Progenitor cell of endocrine pancreas (in vitro differentiated cells): ENCODE data around the gene LCOR. TPM values are rescaled to one million over a fixed set of nuclear protein-coding genes. Genes with fewer than 3 reads are reported as not detected.

Source experiments
- DNase-seq: peaks from one replicate; pipeline ENCODE4 v3.0.0; 2021; ENCODE audit warnings: low spot score; ENCODE audit not compliant: unreplicated experiment
- H3K27ac Mint-ChIP-seq: 2 replicates; pipeline ENCODE4 v1.8.0; 2021; ENCODE audit warnings: mild to moderate bottlenecking, moderate library complexity, mixed read lengths
- H3K27me3 Mint-ChIP-seq: 2 replicates; pipeline ENCODE4 v1.8.0; 2021; ENCODE audit warnings: mixed read lengths
- H3K36me3 Mint-ChIP-seq: 2 replicates; pipeline ENCODE4 v1.8.0; 2022; ENCODE audit warnings: mixed read lengths; ENCODE audit not compliant: insufficient read depth
- H3K4me1 Mint-ChIP-seq: 2 replicates; pipeline ENCODE4 v1.8.0; 2021; ENCODE audit warnings: low read depth, mixed read lengths
- H3K4me3 Mint-ChIP-seq: 2 replicates; pipeline ENCODE4 v1.8.0; 2021; ENCODE audit warnings: low read depth, mild to moderate bottlenecking, moderate library complexity, mixed read lengths
- H3K9me3 Mint-ChIP-seq: 2 replicates; pipeline ENCODE4 v1.8.0; 2021; ENCODE audit warnings: low read depth, mixed read lengths
- total RNA-seq: library from RNA; stranded (reverse); gene quantifications from 2 replicates; pipeline ENCODE4 v1.2.1, GENCODE V29; 2021
- TF ChIP-seq, protein P1 (sequence below): fragments of 200-600 bp; sonication (generic); IDR thresholded peaks from one replicate; pipeline ENCODE4 v1.5.0; 2021; ENCODE audit warnings: antibody characterized with exemption, mild to moderate bottlenecking; ENCODE audit not compliant: unreplicated experiment

Gene LCOR
- total RNA-seq, 1 donor from 2014 or later = 88.6 TPM

DNA sequence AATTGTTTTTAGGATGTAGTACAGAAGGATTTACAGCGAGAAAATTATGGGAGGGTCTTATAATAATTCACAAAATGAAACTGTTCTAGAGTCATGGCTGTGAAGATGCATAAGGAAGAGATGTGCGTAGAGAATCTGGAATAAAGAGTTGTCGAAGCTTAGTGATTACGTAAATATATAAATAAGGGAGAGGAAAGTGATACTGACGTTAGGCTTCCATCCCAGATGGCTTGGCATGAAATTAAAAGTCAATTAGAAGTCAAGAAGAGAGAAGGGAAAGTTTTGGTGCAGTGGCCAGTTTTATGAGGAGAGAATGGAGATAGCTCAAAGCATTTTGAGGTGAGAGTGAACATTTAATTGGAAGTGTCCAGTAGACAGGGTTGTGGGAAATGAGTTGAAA, 85.5 kb downstream of the LCOR start:
- H3K4me1 Mint-ChIP-seq = peaks cover 8% of the 10 kb centered on the region
- H3K9me3 Mint-ChIP-seq = peaks cover 4% of the 10 kb centered on the region
- no peak overlapping the region for H3K4me3 Mint-ChIP-seq
- peak overlapping the region; percentile 8 for H3K27ac Mint-ChIP-seq
- TF ChIP-seq, protein P1, sequence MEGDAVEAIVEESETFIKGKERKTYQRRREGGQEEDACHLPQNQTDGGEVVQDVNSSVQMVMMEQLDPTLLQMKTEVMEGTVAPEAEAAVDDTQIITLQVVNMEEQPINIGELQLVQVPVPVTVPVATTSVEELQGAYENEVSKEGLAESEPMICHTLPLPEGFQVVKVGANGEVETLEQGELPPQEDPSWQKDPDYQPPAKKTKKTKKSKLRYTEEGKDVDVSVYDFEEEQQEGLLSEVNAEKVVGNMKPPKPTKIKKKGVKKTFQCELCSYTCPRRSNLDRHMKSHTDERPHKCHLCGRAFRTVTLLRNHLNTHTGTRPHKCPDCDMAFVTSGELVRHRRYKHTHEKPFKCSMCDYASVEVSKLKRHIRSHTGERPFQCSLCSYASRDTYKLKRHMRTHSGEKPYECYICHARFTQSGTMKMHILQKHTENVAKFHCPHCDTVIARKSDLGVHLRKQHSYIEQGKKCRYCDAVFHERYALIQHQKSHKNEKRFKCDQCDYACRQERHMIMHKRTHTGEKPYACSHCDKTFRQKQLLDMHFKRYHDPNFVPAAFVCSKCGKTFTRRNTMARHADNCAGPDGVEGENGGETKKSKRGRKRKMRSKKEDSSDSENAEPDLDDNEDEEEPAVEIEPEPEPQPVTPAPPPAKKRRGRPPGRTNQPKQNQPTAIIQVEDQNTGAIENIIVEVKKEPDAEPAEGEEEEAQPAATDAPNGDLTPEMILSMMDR = no peak
- no peaks in the 10 kb centered on the region for H3K27me3 Mint-ChIP-seq
- no peak for DNase-seq
- H3K36me3 Mint-ChIP-seq = peaks cover 23% of the 10 kb centered on the region

DNA sequence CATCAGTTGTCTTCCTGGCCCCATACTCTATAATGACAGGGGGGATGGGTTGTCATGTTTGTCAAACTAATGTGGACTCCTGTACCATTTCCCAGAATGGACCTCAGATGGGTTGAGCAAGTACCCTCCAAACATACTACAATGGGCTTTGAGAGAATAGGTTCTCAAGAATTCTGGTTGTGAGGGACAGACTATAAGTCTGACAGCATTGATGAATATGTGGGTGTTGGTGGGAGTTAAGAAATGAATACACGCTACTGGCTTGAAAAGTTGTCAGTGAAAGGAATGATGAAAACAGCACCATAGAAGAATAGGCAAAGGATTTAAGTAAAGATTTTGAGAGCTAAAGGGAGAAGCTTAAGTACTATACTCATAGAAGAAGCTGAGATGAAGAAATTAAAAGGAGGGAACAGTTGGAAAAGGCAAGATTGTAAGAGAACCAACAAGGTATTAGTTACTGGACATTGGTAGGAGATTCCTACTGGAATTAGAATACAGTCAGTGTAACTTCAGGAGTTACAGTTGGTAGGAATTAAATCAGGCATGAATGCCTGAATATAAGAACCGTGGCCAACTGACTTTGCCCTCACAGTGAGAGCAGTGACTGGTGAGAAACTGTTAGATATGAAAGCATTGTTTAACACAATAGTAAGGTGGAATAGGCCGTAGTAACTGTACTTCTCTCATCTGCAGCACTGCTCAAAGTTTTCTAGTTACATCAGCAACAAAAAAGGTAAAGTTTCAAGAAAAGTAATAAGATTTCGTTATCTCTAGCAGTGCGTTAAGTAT, 86.3 kb downstream of the LCOR start:
- H3K9me3 Mint-ChIP-seq = peaks cover 4% of the 10 kb centered on the region
- H3K4me3 Mint-ChIP-seq = no peak overlapping the region
- peaks cover 10% of the 10 kb centered on the region for H3K4me1 Mint-ChIP-seq
- H3K36me3 Mint-ChIP-seq = peaks cover 19% of the 10 kb centered on the region
- H3K27ac Mint-ChIP-seq = peak overlapping the region; percentile 26
- DNase-seq = no peak
- no peaks in the 10 kb centered on the region for H3K27me3 Mint-ChIP-seq
- TF ChIP-seq, protein P1 = no peak

DNA sequence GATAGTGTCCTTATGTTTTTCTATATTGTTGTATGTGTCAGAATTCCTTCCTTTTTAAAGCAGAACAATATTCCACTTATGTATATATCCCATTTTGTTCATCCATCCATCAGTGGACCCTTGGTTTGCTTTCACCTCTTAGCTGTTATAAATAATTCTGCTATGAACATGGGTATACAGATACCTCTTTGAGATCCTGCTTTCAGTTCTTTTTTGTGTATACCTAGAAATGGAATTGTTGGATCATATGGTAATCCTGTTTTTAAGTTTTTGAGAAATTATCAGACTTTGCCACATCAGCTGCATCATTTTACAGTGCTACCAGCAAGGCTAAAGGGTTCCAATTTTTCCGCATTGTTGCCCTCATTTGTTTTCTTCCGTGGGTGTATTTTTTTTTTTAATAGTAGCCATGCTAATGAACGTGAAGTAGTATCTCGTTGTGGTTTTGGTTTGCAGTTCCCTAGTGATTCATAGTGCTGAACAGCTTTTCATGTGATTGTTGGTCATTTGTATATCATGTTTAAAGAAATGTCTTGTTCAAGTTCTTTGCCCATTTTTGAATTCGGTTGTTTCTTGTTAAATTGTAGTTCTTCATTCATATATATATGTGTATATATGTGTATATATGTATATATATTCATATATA, 87.8 kb downstream of the LCOR start:
- DNase-seq = no peak

DNA sequence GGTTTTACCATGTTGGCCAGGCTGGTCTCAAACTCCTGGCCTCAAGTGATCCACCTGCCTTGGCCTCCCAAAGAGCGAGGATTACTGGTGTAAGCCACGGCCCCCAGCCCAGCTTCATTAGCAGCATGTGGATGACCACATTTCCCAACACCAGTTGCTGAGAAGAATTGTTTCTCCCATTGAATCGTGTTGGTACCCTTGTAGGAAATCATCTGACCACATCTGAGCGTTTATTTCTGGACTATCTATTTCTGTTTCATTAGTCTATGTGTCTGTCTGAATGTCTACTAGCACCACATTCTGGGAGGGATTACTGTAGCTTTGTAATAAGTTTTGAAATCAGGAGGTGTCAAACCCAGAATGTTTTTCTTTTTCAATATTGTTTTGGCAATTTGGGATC, 89.6 kb downstream of the LCOR start:
- Mint-ChIP-seq H3K4me1 (peaks cover 14% of the 10 kb centered on the region), H3K9me3 (peaks cover 4% of the 10 kb centered on the region), H3K4me3 (no peak overlapping the region), H3K27ac (no peak overlapping the region), H3K27me3 (no peaks in the 10 kb centered on the region), H3K36me3 (peaks cover 13% of the 10 kb centered on the region)
- TF ChIP-seq, protein P1 = no peak
- no peak for DNase-seq

More for the DNA sequence above, 87.8 kb downstream of the LCOR start:
- H3K9me3 Mint-ChIP-seq = peaks cover 4% of the 10 kb centered on the region
- no peak overlapping the region for H3K4me3 Mint-ChIP-seq
- TF ChIP-seq, protein P1 = no peak
- peaks cover 15% of the 10 kb centered on the region for H3K36me3 Mint-ChIP-seq
- peaks cover 14% of the 10 kb centered on the region for H3K4me1 Mint-ChIP-seq
- no peak overlapping the region for H3K27ac Mint-ChIP-seq
- no peaks in the 10 kb centered on the region for H3K27me3 Mint-ChIP-seq

DNA sequence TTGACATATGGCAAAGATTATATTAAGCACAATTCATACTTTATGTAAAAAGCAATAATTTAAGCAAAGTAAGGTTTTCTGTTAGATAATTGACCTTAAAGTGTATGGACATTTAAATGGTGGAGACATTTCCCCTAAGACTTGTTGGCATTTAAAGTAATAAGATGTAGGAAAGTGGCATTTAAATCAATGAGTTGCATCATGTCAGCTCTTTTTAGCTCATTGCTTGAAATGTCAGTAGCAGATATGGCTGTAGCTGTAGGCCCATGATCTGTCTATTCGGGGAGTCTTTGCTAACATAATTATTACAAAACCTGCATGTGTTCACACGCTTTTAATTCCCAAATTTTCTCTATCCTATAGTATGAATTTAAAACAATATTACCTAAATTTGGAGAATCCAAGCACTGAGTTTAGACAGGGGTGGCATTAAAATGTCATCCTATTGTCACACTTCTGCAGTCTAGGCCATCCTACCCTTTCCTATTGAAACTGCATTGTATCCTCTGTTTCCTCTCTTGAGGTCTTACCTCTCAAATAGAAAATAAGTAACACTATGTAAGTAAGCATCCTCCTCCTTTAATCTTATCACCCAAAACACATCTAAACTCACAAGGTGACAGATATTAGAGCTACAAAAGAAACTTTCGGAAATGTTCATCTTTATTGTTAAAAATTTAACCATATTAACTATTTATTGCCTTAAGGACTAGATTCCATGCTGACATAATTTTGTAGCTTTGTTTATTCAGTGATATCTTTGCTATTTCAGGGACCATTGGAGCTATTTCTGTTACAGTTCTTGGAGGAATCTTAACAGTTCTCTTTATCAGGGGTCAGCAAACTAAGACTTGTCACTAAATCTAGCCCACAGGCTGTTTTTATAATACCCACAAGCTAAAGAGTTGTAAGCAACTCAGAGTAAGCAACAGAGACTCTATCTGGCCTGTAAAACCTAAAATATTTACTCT, 91.2 kb downstream of the LCOR start:
- H3K27me3 Mint-ChIP-seq = no peaks in the 10 kb centered on the region
- H3K36me3 Mint-ChIP-seq = peaks cover 20% of the 10 kb centered on the region
- peaks cover 7% of the 10 kb centered on the region for H3K4me1 Mint-ChIP-seq
- H3K4me3 Mint-ChIP-seq = no peak overlapping the region
- peak overlapping the region; percentile 34 for H3K27ac Mint-ChIP-seq
- TF ChIP-seq, protein P1 = no peak
- peaks cover 11% of the 10 kb centered on the region for H3K9me3 Mint-ChIP-seq
- DNase-seq = no peak
